Activated naive CD8-positive, alpha-beta T cell treated with anti-CD3 and anti-CD28 coated beads, Interleukin-2, amount 50 U/mL, for 24 hours (primary cell): ENCODE data around the gene TSGA10.
A peak's percentile ranks its signal among the peaks of the same experiment; 100 is the strongest.
"Not testable (repeated sequence)": the region's sequence is repeated elsewhere in the genome, so short reads cannot be mapped to it uniquely, and the experiment has no call there.

Experiments
- ATAC-seq: fragments of 150-1000 bp; cut with Tn5 transposase; one replicate; pipeline ENCODE4 v1.10.0; 2021
- DNase-seq: peaks from one replicate; pipeline ENCODE4 v3.0.0; 2021
- H3K27ac Mint-ChIP-seq: one replicate; pipeline ENCODE4 v1.8.0; 2021; ENCODE audit warnings: mild to moderate bottlenecking, mixed read lengths
- H3K27me3 Mint-ChIP-seq: one replicate; pipeline ENCODE4 v1.8.0; 2021; ENCODE audit warnings: mixed read lengths
- H3K36me3 Mint-ChIP-seq: one replicate; pipeline ENCODE4 v1.8.0; 2021; ENCODE audit warnings: low read depth, mixed read lengths
- H3K4me1 Mint-ChIP-seq: one replicate; pipeline ENCODE4 v1.8.0; 2021; ENCODE audit warnings: mixed read lengths
- H3K4me3 Mint-ChIP-seq: one replicate; pipeline ENCODE4 v1.8.0; 2021; ENCODE audit warnings: mild to moderate bottlenecking, moderate library complexity, mixed read lengths
- H3K9me3 Mint-ChIP-seq: one replicate; pipeline ENCODE4 v1.8.0; 2021; ENCODE audit warnings: mixed read lengths

The TSGA10 gene

DNA sequence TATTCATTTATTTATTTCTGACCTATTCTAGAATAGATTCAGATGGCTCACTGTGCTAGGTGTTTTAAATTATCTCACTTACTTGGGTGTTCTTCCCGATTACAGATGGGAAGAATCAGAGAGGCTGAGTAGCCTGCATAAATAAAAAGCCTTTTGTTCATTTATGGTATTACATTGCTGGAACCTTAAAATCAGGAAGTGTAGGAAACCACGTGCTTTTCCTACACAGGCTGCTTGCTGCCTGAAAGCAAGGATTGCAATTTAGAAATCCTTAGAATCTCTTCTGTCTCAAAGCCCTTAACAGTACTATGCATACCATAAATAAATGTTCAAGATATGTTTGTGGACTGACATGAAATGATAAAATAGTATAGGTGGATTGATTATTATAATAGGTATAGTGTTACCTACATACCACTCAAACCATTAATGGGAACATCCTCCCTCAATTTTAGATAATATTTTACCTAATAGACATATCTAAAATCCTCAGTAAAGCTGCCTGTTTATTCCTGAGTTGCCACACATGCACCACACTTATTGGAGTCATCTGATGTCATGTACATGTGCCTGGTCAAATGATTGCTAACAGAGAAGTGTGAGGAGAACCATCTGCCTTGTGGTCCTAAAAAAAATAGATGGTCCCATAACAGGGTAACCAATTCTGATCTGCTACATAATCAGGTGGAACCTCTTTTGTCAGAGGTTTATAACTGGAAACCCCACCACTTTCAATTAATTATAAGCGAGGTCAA is 86.7 kb downstream of the TSGA10 start:
- H3K4me3 Mint-ChIP-seq, result no peak overlapping the region
- no peak for ATAC-seq
- no peak for DNase-seq
- no peaks in the 10 kb centered on the region for H3K4me1 Mint-ChIP-seq
- no peak overlapping the region for H3K27ac Mint-ChIP-seq
- no peaks in the 10 kb centered on the region for H3K27me3 Mint-ChIP-seq
- H3K36me3 Mint-ChIP-seq, result no peaks in the 10 kb centered on the region
- no peaks in the 10 kb centered on the region for H3K9me3 Mint-ChIP-seq

- H3K27ac Mint-ChIP-seq, result no peak overlapping the region
- DNase-seq (no peak), ATAC-seq (peak; percentile 98)
- no peaks in the 10 kb centered on the region for H3K4me1 Mint-ChIP-seq
- H3K27me3 Mint-ChIP-seq, result no peaks in the 10 kb centered on the region
- H3K36me3 Mint-ChIP-seq, result no peaks in the 10 kb centered on the region
- no peaks in the 10 kb centered on the region for H3K9me3 Mint-ChIP-seq
- H3K4me3 Mint-ChIP-seq, result no peak overlapping the region
Measured at GRCh38 chr2:99066075-99066958, 88.4 kb downstream of the TSGA10 start.

- not testable (repeated sequence) for H3K4me3 Mint-ChIP-seq, H3K27me3 Mint-ChIP-seq, ATAC-seq, H3K4me1 Mint-ChIP-seq, H3K27ac Mint-ChIP-seq, DNase-seq, H3K36me3 Mint-ChIP-seq
- peaks cover 16% of the 10 kb centered on the region for H3K9me3 Mint-ChIP-seq
Measured at GRCh38 chr2:99049187-99049586, 105.6 kb downstream of the TSGA10 start.

DNA sequence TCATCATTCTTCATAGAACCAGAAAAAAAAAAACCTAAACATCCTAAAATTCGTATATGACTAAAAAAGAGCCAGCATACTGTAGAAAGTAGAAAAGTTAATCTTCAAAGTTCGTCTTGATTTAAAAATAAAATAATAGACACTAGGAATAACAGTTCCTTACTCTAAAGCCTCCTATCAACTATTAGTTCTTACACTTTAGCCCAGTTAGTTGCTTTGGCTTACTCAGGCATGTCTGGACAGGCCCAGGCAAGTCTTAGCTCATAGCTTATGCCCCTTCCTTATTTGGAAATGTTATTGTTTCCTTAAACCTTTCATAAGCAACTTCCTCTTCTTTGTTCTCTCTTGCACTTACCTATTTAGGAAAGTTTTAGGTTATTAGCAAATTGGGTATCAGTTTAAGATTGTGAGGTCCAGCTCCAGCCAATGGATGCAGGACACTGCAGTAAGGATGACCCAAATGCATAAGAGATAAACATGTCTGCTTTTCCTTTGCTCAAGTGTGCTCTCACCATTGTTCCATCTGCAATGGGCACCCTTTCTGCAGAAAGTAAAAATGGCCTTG is 113.9 kb downstream of the TSGA10 start:
- H3K4me3 Mint-ChIP-seq, ATAC-seq, DNase-seq, H3K36me3 Mint-ChIP-seq, H3K27ac Mint-ChIP-seq, H3K4me1 Mint-ChIP-seq, H3K27me3 Mint-ChIP-seq: not testable (repeated sequence)
- peaks cover 11% of the 10 kb centered on the region for H3K9me3 Mint-ChIP-seq

GRCh38 chr2:99035920-99036319 is 118.8 kb downstream of the TSGA10 start:
- ATAC-seq (no peak), DNase-seq (no peak)
- Mint-ChIP-seq H3K4me3 (no peak overlapping the region), H3K27me3 (no peaks in the 10 kb centered on the region), H3K36me3 (peaks cover 2% of the 10 kb centered on the region), H3K4me1 (no peaks in the 10 kb centered on the region), H3K9me3 (peaks cover under 1% of the 10 kb centered on the region), H3K27ac (no peak overlapping the region)

- H3K36me3 Mint-ChIP-seq, result peaks cover 2% of the 10 kb centered on the region
- ATAC-seq, result no peak
- no peaks in the 10 kb centered on the region for H3K9me3 Mint-ChIP-seq
- no peak overlapping the region for H3K27ac Mint-ChIP-seq
- H3K27me3 Mint-ChIP-seq, result no peaks in the 10 kb centered on the region
- H3K4me1 Mint-ChIP-seq, result no peaks in the 10 kb centered on the region
- H3K4me3 Mint-ChIP-seq, result no peak overlapping the region
- no peak for DNase-seq
Measured at GRCh38 chr2:99032786-99033185, 122.0 kb downstream of the TSGA10 start.

DNA sequence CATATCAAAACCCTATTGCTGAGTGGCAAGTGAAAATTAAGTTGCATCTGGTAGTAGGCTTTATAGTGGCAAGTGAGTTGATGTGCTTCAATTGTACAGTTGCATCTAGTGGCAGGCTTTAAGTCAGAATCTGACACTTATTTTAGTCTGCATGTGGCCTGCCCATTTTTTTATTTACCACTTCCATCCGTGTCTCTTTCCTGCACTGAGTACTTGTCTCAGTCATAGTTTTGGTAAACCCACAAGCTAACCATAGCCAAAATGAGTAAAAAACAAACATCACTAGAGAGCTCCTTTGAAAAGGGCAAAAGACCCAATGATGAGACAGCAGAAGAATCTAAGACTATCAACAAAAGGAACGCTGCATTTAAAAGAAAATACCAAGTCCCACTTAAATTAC is 122.7 kb downstream of the TSGA10 start:
- no peak for DNase-seq

DNA sequence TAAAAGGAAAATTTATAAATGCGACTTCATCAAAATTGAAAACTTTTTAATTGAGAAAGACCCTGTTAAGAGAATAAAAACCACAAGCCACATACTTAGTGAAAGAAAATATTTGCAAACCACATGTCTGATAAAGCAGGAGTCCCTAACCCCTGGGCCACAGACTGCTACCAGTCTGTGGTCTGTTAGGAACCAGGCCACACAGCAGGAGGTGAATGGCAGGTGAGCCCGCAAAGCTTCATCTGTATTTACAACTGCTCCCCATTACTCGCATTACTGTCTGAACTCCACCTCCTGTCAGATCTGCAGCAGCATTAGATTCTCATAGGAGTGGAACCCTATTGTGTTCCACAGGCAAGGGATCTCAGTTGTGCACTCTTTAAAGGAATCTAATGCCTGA is 123.3 kb downstream of the TSGA10 start:
- Mint-ChIP-seq H3K27me3 (no peaks in the 10 kb centered on the region), H3K4me1 (no peaks in the 10 kb centered on the region), H3K9me3 (no peaks in the 10 kb centered on the region), H3K4me3 (no peak overlapping the region), H3K36me3 (peaks cover 2% of the 10 kb centered on the region), H3K27ac (no peak overlapping the region)
- no peak for DNase-seq
- no peak for ATAC-seq

More for the DNA sequence above, 122.7 kb downstream of the TSGA10 start:
- Mint-ChIP-seq H3K4me3 (no peak overlapping the region), H3K4me1 (no peaks in the 10 kb centered on the region), H3K9me3 (no peaks in the 10 kb centered on the region), H3K27me3 (no peaks in the 10 kb centered on the region), H3K36me3 (peaks cover 2% of the 10 kb centered on the region), H3K27ac (no peak overlapping the region)
- no peak for ATAC-seq

GRCh38 chr2:99028558-99028957 is 126.2 kb downstream of the TSGA10 start:
- no peak overlapping the region for H3K27ac Mint-ChIP-seq
- ATAC-seq (no peak), DNase-seq (no peak)
- H3K27me3 Mint-ChIP-seq, result no peaks in the 10 kb centered on the region
- peaks cover 5% of the 10 kb centered on the region for H3K36me3 Mint-ChIP-seq
- no peaks in the 10 kb centered on the region for H3K4me1 Mint-ChIP-seq
- no peak overlapping the region for H3K4me3 Mint-ChIP-seq
- H3K9me3 Mint-ChIP-seq, result peaks cover 11% of the 10 kb centered on the region

GRCh38 chr2:99027856-99028255 is 126.9 kb downstream of the TSGA10 start:
- Mint-ChIP-seq H3K27ac (no peak overlapping the region), H3K4me1 (no peaks in the 10 kb centered on the region), H3K36me3 (peaks cover 5% of the 10 kb centered on the region), H3K4me3 (no peak overlapping the region), H3K27me3 (no peaks in the 10 kb centered on the region), H3K9me3 (peaks cover 11% of the 10 kb centered on the region)
- no peak for ATAC-seq
- DNase-seq, result no peak

DNA sequence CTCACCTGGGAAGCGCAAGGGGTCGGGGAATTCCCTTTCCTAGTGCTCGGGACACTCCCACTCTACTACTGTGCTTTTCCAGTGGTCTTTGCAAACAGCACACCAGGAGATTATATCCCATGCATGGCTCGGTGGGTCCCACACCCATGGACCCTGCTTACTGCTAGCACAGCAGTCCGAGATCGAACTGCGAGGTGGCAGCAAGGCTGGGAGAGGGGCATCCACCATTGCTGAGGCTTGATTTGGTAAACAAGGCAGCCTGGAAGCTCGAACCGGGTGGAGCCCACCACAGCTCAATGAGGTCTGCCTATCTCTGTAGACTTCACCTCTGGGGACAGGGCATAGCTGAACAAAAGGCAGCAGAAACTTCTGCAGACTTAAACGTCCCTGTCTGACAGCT is 154.0 kb downstream of the TSGA10 start:
- Mint-ChIP-seq H3K36me3 (peaks cover 9% of the 10 kb centered on the region), H3K9me3 (peaks cover 14% of the 10 kb centered on the region), H3K4me3 (no peak overlapping the region), H3K4me1 (no peaks in the 10 kb centered on the region), H3K27ac (no peak overlapping the region), H3K27me3 (no peaks in the 10 kb centered on the region)
- ATAC-seq (no peak), DNase-seq (no peak)

DNA sequence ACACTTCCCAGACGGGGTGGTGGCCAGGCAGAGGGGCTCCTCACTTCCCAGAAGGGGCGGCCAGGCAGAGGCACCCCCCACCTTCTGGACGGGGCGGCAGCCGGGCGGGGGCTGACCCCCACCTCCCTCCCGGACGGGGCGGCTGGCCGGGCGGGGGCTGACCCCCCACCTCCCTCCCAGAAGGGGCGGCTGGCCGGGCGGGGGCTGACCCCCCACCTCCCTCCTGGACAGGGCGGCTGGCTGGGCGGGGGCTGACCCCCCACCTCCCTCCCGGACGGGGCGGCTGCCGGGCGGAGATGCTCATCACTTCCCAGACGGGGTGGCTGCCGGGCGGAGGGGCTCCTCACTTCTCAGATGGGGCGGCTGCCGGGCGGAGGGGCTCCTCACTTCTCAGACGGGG is 166.0 kb downstream of the TSGA10 start:
- DNase-seq, H3K4me1 Mint-ChIP-seq, H3K27ac Mint-ChIP-seq, H3K9me3 Mint-ChIP-seq, H3K4me3 Mint-ChIP-seq, H3K36me3 Mint-ChIP-seq, H3K27me3 Mint-ChIP-seq, ATAC-seq: not testable (repeated sequence)

DNA sequence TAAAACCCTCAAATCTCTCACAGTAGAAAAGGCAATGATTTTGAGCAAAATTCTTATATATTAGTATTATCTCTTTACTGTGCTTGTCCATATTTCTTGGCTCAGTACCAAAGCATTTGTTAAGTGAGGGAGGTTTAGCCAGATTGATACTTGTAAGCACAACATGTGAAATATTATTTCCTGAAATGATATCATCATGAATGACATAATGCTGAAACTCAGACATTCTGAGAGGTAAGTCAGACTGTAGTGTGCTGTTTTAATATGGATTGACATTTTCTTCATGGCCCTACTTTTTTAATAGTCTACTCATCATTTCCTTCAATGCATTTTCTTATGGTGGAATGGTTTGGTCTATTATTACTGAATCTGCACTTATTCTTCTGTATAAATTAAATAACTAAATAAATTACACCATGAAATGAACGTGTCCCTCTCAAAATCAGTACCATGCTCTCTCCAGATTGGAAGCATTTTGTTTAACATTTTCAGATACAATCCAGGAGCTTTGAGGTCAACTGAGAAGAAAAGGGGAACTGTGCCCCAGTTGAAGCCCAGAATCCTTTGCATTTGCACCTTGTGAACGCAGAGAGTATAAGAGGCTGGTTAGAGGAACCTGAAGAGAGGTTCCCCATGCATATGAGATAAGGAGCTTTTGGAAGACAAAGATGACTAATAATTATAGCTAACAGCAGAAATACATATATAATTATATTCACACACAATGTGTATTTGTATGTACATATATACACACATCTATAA is 168.7 kb downstream of the TSGA10 start:
- no peaks in the 10 kb centered on the region for H3K9me3 Mint-ChIP-seq
- H3K27ac Mint-ChIP-seq, result no peak overlapping the region
- H3K27me3 Mint-ChIP-seq, result no peaks in the 10 kb centered on the region
- no peaks in the 10 kb centered on the region for H3K36me3 Mint-ChIP-seq
- DNase-seq, result no peak
- H3K4me3 Mint-ChIP-seq, result no peak overlapping the region
- ATAC-seq, result no peak
- H3K4me1 Mint-ChIP-seq, result no peaks in the 10 kb centered on the region

DNA sequence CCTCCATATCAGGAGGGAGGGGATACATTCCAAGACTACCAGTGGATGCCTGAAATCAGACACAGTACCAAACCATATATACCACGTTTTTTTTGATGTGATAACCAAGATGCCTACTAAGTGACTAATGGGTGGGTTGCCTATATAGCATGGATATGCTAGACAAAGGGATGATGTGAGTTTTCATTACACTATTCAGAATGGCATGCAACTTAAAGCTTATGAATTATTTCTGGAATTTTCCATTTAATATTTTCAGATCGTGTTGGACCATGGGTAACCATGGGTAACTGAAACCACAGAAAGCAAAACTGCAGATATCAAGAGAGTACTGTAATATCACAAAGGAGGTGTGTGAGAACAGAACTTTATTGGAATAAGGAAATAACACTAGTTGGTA is 179.1 kb downstream of the TSGA10 start:
- Mint-ChIP-seq H3K27ac (no peak overlapping the region), H3K36me3 (peaks cover 5% of the 10 kb centered on the region), H3K9me3 (peaks cover 40% of the 10 kb centered on the region), H3K27me3 (peaks cover 2% of the 10 kb centered on the region), H3K4me3 (no peak overlapping the region), H3K4me1 (no peaks in the 10 kb centered on the region)
- DNase-seq (no peak), ATAC-seq (no peak)
